NCI-H82 (cell line): ENCODE results near the gene PRTN3.
"Not testable (repeated sequence)": the region's sequence is repeated elsewhere in the genome, so short reads cannot be mapped to it uniquely, and the experiment has no call there.

Experiments used
- DNase-seq: peaks from one replicate; lab custom pipeline; 2025; lab: John Stamatoyannopoulos, UW

PRTN3 gene

DNA sequence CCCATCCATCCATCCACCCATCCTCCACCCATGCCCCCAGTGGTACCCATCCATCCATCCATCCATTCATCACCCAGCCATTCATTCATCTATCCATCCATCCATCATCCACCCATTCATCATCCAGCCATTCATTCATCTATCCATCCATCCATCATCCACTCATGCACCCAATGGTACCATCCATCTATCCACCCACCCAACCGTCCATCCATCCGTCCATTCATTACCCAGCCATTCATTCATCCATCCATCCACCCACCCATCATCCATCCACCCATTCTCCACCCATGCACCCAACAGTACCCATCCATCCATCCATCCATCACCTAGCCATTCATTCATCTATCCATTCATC lies 24.3 kb upstream of the PRTN3 start:
- no peak for DNase-seq

GRCh38 chr19:820212-820611 lies 20.6 kb upstream of the PRTN3 start:
- not testable (repeated sequence) for DNase-seq

- DNase-seq, result no peak
These were observed 19.5 kb upstream of the PRTN3 start for GRCh38 chr19:821231-821824.

- DNase-seq, result no peak
These were observed 18.8 kb upstream of the PRTN3 start, which contains the start of gene PLPPR3 for GRCh38 chr19:821825-822503. Gene PLPPR3 (minus strand): TSS chr19:821955. CDS start chr19:821559, 396 bp downstream.

GRCh38 chr19:823565-824121 lies 17.2 kb upstream of the PRTN3 start:
- no peak for DNase-seq

DNA sequence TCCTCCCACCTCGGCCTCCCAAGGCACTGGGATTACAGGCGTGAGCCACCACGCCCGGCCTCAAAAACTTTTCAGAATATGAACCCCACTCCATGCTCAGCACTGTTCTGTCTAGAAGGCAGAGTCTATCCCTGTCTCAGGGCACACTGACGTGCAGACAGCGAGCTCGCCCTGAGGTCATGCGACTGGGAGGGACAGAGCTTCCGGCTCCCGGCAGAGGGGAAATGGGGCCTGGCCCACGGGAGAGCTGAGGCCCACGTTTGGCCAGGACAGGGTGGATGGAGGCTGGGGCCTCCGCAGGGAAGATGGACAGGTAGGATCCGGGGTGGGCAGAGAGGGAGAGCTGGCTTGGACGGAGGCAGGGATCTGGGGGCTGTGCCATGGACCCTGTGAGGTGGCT lies 15.9 kb upstream of the PRTN3 start:
- no peak for DNase-seq

- DNase-seq, result no peak
These were observed 14.7 kb upstream of the PRTN3 start for GRCh38 chr19:825897-826644.

GRCh38 chr19:827314-827709 lies 13.5 kb upstream of the PRTN3 start:
- DNase-seq, result no peak

- DNase-seq, result no peak
These were observed 13.0 kb upstream of the PRTN3 start, which contains the start of gene AZU1 for GRCh38 chr19:827710-828321. Gene AZU1 (plus strand): TSS chr19:827837. CDS start chr19:827847, 10 bp downstream.

GRCh38 chr19:829129-829758 lies 11.6 kb upstream of the PRTN3 start:
- DNase-seq, result no peak

- no peak for DNase-seq
These were observed 9.1 kb upstream of the PRTN3 start for GRCh38 chr19:831407-832369.

GRCh38 chr19:834216-834615 lies 6.6 kb upstream of the PRTN3 start:
- no peak for DNase-seq

DNA sequence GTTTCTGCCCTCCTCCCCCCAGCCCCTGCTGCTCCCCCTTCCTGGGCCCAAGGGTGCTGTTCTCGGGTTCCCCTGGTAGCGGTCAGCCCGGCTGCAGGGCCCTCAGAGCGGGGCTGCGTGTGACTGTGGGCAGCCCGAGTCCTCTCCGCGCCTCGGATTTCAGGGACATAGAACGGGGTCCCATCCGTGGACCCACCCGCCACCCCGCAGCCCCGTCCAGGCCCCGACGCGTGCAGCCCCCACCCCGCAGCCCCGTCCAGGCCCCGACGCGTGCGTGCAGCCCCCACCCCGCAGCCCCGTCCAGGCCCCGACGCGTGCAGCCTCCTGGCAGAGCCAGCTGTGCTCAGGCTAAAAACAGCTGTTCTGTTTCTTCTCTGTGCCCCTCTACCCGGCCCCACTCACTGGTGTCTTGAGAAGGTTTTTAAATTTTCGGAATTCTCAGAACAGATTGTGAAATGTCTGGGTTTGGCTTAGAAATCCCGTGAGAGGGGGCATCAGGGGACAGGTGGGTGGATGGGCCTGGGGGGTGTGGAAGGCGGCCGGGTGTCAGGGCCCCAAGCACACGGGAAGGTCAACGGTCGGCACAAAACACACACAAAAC lies 5.5 kb upstream of the PRTN3 start:
- DNase-seq, result no peak

DNA sequence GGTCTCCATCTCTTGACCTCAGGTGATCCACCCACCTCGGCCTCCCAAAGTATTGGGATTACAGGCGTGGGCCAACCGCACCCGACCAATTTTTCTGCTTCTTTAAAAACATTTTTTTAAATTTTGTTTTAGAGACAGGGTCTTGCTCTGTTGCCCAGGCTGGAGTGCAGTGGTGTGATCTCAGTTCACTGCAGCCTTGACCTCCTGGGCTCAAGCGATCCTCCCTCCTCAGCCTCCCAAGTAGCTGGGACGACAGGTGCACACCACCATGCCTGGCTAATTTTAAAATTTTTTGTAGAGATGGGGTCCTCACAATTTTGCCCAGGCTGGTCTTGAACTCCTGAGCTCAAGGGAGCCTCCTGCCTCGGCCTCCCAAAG lies 2.0 kb downstream of the PRTN3 start:
- not testable (repeated sequence) for DNase-seq

- peak; percentile 29 for DNase-seq
These were observed 2.5 kb downstream of the PRTN3 start for GRCh38 chr19:843180-843835.

GRCh38 chr19:843836-844545 lies 3.2 kb downstream of the PRTN3 start:
- DNase-seq, result no peak

GRCh38 chr19:844546-844971 lies 3.8 kb downstream of the PRTN3 start:
- no peak for DNase-seq

DNA sequence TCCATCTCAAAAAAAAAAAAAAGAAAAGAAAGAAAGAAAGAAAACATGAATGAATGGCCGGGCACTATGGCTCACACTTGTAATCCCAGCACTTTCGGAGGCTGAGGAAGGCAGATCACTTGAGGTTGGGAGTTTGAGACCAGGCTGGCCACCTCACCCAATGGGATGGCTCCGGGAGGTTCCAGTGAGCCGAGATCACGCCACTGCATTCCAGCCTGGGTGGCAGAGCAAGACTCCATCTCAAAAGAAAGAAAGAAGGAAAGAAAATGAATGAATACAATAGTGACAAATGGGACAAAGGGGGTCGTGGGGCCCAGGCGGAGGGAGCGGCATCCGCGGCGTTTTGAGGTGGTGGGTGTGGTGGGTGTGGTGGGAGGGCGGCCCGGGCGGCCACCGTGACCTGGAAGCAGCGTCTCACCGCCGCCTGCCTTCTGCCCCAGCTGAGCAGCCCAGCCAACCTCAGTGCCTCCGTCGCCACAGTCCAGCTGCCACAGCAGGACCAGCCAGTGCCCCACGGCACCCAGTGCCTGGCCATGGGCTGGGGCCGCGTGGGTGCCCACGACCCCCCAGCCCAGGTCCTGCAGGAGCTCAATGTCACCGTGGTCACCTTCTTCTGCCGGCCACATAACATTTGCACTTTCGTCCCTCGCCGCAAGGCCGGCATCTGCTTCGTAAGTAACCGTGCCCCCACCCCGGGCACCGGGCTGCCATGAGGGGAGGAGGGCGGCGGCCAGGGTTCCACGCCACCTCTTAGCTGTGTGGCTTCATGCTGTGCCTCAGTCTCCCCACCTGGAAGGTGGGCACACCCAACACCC lies 5.1 kb downstream of the PRTN3 start:
- DNase-seq, result no peak
